KMS-11 (cell line): ENCODE measurements around the gene C2CD4A.
A peak's percentile ranks its signal among the peaks of the same experiment; 100 is the strongest.

Experiments used
- H2AFZ ChIP-seq: fragments of 200-600 bp; sonication (generic); 2 replicates; pipeline ENCODE4 v1.6.1; 2016; ENCODE audit warnings: antibody characterized with exemption, mixed run types, low read depth
- H3K27ac ChIP-seq: fragments of 200-600 bp; sonication (generic); 2 replicates; pipeline ENCODE4 v1.6.1; 2016; ENCODE audit warnings: mild to moderate bottlenecking, mixed run types
- H3K27me3 ChIP-seq: fragments of 200-600 bp; sonication (generic); 2 replicates; pipeline ENCODE4 v1.6.1; 2017; ENCODE audit warnings: mild to moderate bottlenecking, low read depth, mixed run types, moderate library complexity; ENCODE audit not compliant: insufficient read depth
- H3K36me3 ChIP-seq: fragments of 200-600 bp; sonication (generic); 2 replicates; pipeline ENCODE4 v1.6.1; 2017; ENCODE audit warnings: mild to moderate bottlenecking, mixed run types; ENCODE audit not compliant: insufficient read depth
- H3K4me1 ChIP-seq: fragments of 200-600 bp; sonication (generic); 2 replicates; pipeline ENCODE4 v1.6.1; 2016; ENCODE audit warnings: mild to moderate bottlenecking, low read depth, mixed run types; ENCODE audit not compliant: poor library complexity, severe bottlenecking
- H3K4me2 ChIP-seq: fragments of 200-600 bp; sonication (generic); 2 replicates; pipeline ENCODE4 v1.7.0; 2016; ENCODE audit warnings: mild to moderate bottlenecking, mixed run types
- H3K4me3 ChIP-seq: fragments of 200-600 bp; sonication (generic); IDR thresholded peaks from 2 replicates; pipeline ENCODE4 v1.6.1; 2017; ENCODE audit warnings: low read depth, low read length, mixed read lengths; ENCODE audit not compliant: insufficient read depth
- H3K79me2 ChIP-seq: fragments of 200-600 bp; sonication (generic); 2 replicates; pipeline ENCODE4 v1.6.1; 2016; ENCODE audit warnings: low read depth, mixed run types; ENCODE audit not compliant: insufficient read depth
- H3K9ac ChIP-seq: fragments of 200-600 bp; sonication (generic); 2 replicates; pipeline ENCODE4 v1.6.1; 2016; ENCODE audit warnings: mild to moderate bottlenecking, mixed run types
- H4K20me1 ChIP-seq: fragments of 200-600 bp; sonication (generic); 2 replicates; pipeline ENCODE4 v1.6.1; 2016; ENCODE audit warnings: mild to moderate bottlenecking, mixed run types; ENCODE audit not compliant: insufficient read depth
- TF ChIP-seq, protein P1 (sequence below): fragments of 200-600 bp; sonication (generic); conservative IDR thresholded peaks from 2 replicates; pipeline ENCODE4 v1.6.1; 2017; ENCODE audit warnings: low read depth, mild to moderate bottlenecking, antibody characterized with exemption, low read length, moderate library complexity, mixed read lengths

Gene C2CD4A, protein sequence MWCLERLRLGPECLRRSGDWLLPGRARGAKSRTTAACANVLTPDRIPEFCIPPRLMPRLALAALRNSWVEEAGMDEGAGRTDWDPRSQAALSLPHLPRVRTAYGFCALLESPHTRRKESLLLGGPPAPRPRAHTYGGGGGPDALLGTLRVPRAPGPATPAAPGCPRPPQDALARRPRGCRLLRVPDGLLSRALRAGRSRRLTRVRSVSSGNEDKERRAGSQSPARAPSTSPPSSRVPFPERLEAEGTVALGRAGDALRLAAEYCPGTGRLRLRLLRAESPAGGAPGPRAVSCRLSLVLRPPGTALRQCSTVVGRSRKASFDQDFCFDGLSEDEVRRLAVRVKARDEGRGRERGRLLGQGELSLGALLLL

DNA sequence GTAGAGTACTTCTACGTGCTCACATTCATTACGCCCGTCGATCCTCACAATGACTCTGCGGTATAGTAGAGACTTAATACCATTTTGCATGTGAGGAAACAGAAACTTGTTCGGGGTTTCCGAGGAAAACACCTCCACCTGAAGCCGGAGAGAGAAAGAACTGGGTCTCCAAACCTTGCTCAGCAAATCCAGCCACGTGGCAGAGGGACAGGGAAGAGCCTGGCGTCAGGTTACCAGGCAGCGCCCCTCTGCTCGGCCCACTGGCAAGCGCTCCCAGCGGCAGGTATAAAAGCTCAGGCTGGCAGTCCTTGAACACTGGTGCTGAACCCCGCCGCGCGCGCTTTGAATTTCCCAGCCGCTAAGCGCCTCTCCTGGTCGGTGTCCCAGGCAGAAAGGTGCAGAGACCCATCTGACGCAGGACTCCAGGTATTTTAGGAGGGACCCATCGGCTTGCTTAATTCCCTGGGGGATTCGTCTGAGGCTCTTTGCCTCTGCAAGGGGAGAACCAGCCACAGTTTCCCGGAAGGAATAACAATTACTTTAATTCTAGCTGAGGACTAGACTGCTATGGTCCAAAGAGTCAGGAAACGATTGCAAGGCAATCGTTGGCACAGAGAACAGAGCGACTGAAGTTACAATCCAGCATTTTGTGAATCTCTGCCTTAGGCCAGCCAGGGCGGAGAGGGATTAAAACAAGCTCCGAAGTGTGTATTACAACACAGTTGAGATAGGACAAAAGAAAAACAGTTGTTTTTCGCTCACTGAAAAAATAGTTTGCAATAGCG is at the start of gene C2CD4A:
TSS of gene C2CD4A (plus strand) at position 315 of the 785 bp plus-strand sequence. CDS start 637 bp downstream, outside the sequence.
- peak within 1 kb of the TSS; percentile 9; the same call in 1 of the 2 replicates for H2AFZ ChIP-seq

DNA sequence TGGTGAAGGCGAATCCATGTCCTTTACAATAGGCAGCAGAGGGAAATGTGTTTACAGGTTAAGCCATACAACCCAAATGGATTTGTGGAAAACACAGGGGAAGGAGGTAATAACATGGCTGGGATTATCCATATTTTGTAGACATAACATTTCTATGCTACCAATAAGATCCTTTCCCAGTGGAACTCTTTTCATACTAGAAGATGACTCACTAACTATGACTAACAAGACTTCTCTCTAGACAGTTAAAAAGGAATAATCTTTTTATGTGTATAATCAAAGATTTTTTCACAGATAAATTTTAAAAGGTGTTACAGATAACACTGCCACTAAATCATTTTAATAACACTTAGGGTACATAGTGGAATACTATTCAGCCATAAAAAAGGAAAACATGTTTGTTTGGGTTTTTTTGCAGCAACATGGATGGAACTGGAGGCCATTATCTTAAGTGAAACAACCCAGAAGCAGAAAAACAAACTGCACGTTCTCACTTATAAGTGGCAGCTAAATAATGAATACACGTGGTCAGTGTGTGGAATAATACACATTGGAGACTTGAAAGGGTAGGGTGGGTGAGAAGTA is 46.1 kb upstream of the C2CD4A start:
- no peaks in the 10 kb centered on the region for H3K79me2 ChIP-seq
- no peaks in the 10 kb centered on the region for H3K27me3 ChIP-seq
- H3K4me2 ChIP-seq: no peak overlapping the region
- H3K9ac ChIP-seq: no peak overlapping the region
- H3K4me1 ChIP-seq: no peaks in the 10 kb centered on the region
- TF ChIP-seq, protein P1, sequence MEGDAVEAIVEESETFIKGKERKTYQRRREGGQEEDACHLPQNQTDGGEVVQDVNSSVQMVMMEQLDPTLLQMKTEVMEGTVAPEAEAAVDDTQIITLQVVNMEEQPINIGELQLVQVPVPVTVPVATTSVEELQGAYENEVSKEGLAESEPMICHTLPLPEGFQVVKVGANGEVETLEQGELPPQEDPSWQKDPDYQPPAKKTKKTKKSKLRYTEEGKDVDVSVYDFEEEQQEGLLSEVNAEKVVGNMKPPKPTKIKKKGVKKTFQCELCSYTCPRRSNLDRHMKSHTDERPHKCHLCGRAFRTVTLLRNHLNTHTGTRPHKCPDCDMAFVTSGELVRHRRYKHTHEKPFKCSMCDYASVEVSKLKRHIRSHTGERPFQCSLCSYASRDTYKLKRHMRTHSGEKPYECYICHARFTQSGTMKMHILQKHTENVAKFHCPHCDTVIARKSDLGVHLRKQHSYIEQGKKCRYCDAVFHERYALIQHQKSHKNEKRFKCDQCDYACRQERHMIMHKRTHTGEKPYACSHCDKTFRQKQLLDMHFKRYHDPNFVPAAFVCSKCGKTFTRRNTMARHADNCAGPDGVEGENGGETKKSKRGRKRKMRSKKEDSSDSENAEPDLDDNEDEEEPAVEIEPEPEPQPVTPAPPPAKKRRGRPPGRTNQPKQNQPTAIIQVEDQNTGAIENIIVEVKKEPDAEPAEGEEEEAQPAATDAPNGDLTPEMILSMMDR: no peak
- no peak overlapping the region for H3K27ac ChIP-seq
- H3K36me3 ChIP-seq: no peaks in the 10 kb centered on the region
- no peaks in the 10 kb centered on the region for H4K20me1 ChIP-seq
- H2AFZ ChIP-seq: no peak overlapping the region
- H3K4me3 ChIP-seq: no peak overlapping the region

More for the DNA sequence above, at the start of gene C2CD4A:
- Histone ChIP-seq H3K27ac (no peak within 1 kb of the TSS), H3K79me2 (no peaks in the 10 kb centered on the region), H3K4me2 (peak within 1 kb of the TSS; percentile 54), H3K4me3 (no peak within 1 kb of the TSS), H4K20me1 (no peaks in the 10 kb centered on the region), H3K4me1 (peaks cover 8% of the 10 kb centered on the region), H3K27me3 (peaks cover 7% of the 10 kb centered on the region; the same call in 1 of the 2 replicates), H3K9ac (no peak within 1 kb of the TSS), H3K36me3 (no peaks in the 10 kb centered on the region)
- TF ChIP-seq, protein P1: no peak

DNA sequence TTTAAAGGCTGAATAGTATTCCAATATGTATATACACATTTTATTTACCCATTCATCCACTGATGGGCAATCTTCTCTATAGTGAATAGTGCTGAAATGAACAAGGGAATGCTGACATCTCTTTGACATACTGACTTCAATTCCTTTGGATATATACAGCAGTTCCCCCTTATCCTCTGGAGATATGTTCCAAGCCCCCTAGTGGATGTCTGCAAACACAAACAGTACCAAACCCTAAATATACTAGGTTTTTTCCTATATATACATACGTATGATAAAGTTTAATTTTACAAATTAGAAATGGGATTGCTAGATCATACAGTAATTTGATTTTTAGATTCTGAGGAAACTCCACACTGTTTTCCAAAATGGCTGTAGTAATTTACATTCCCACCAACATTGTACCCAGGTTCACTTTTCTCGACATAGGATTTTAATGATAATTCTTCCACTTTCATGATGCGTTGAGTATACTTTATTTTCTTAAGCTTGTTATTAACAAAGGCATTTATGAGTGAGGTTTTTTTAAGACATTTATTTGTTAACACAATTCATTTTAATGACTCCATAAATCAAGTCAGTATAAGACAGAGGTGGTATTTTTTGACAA is 44.7 kb upstream of the C2CD4A start:
- no peaks in the 10 kb centered on the region for H3K4me1 ChIP-seq
- no peak overlapping the region for H3K9ac ChIP-seq
- no peak overlapping the region for H3K4me2 ChIP-seq
- H2AFZ ChIP-seq: no peak overlapping the region
- no peaks in the 10 kb centered on the region for H3K79me2 ChIP-seq
- H3K36me3 ChIP-seq: no peaks in the 10 kb centered on the region
- no peak overlapping the region for H3K27ac ChIP-seq
- H3K4me3 ChIP-seq: no peak overlapping the region
- TF ChIP-seq, protein P1: no peak
- H4K20me1 ChIP-seq: no peaks in the 10 kb centered on the region
- H3K27me3 ChIP-seq: no peaks in the 10 kb centered on the region

DNA sequence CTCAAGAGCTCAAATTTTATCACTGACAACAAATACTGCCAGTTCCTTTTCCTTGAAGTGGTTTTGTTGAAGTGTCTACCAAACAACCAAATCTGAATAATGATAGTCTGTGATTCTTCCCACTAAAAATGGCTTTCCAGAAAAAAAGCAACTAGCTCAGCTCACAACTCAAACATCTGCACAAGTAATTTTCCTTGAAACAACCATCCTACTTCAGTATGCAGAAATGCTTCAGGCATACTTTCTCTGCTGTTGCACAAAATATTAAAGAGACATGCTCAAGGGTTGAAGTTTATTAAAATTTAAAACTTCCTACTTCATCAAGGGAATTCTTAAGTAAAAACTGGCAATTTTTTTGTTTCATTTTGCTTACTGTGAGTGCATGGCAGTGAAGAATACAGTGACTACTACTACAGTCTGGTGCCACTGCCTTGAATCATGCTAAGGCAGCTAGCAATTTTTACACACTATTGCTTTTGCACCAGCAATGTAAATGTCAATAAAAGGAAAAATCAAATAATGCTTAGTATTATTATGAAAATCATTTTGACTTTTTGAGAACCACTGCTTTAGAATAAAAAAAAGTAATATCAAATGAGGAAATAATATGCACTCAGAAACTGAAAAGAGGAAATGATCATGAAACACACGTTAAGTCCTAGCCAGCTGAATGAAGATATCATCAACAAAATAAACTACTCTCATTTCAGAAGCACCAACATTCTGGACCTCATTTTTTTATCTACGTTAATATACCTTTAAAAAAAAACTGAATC is 40.1 kb upstream of the C2CD4A start:
- H3K36me3 ChIP-seq: no peaks in the 10 kb centered on the region
- H2AFZ ChIP-seq: no peak overlapping the region
- H3K79me2 ChIP-seq: no peaks in the 10 kb centered on the region
- no peaks in the 10 kb centered on the region for H3K27me3 ChIP-seq
- no peak overlapping the region for H3K4me2 ChIP-seq
- no peaks in the 10 kb centered on the region for H4K20me1 ChIP-seq
- no peak overlapping the region for H3K27ac ChIP-seq
- H3K4me1 ChIP-seq: no peaks in the 10 kb centered on the region
- TF ChIP-seq, protein P1: no peak
- no peak overlapping the region for H3K4me3 ChIP-seq
- H3K9ac ChIP-seq: no peak overlapping the region
